Common myeloid progenitor, CD34-positive (primary cell): ENCODE measurements around the gene STX19.

Experiments
- CTCF ChIA-PET: fragments of 350-600 bp; sonication (Branson Sonifier 250); formaldehyde crosslinking; loops from one replicate; lab custom pipeline; 2021; ENCODE audit warnings: antibody characterized with exemption; lab: Charles Lee
- POLR2A ChIA-PET: fragments of 350-600 bp; sonication (Branson Sonifier 250); formaldehyde crosslinking; loops from one replicate; lab custom pipeline; 2021; ENCODE audit warnings: antibody characterized with exemption; lab: Charles Lee
- DNase-seq, 3 donors: peaks; one replicate each; pipeline versions ENCODE4 v3.0.0 to v3.0.0-alpha.2; 2013
- H3K27ac ChIP-seq, 2 experiments: 1 replicate in 1 of 2; 2 replicates in 1 of 2; pipeline ENCODE4 v1.7.0; 2013; ENCODE audit warnings: inconsistent platforms in 2 of 2, low read length in 2 of 2, mild to moderate bottlenecking in 2 of 2, low read depth in 1 of 2, moderate library complexity in 1 of 2; ENCODE audit not compliant: severe bottlenecking in 2 of 2, insufficient read depth in 1 of 2, poor library complexity in 1 of 2
- H3K27me3 ChIP-seq, 5 experiments: replicated peaks in 2 of 5; 1 replicate in 3 of 5; 2 replicates in 2 of 5; pipeline versions ENCODE4 v1.6.1 to v1.7.0; 2013; ENCODE audit warnings: low read length in 4 of 5, mild to moderate bottlenecking in 2 of 5, moderate library complexity in 2 of 5, inconsistent platforms in 1 of 5; ENCODE audit not compliant: insufficient read depth in 5 of 5, control insufficient read depth in 4 of 5
- H3K36me3 ChIP-seq, 4 experiments: 1 replicate in 2 of 4; 2 replicates in 2 of 4; pipeline versions ENCODE4 v1.6.1 to v1.7.0; 2013; ENCODE audit warnings: low read length in 3 of 4, control low read depth in 1 of 4, mild to moderate bottlenecking in 1 of 4; ENCODE audit not compliant: control insufficient read depth in 4 of 4, insufficient read depth in 4 of 4
- H3K4me1 ChIP-seq, 4 experiments: 1 replicate in 3 of 4; 2 replicates in 1 of 4; pipeline versions ENCODE4 v1.6.1 to v1.7.1; 2013; ENCODE audit warnings: low read length in 3 of 4, mild to moderate bottlenecking in 3 of 4, control low read depth in 1 of 4, inconsistent platforms in 1 of 4, moderate library complexity in 1 of 4; ENCODE audit not compliant: control insufficient read depth in 4 of 4, insufficient read depth in 4 of 4; ENCODE audit errors: control extremely low read depth in 1 of 4
- H3K4me3 ChIP-seq, 7 experiments: 1 replicate in 4 of 7; 2 replicates in 3 of 7; pipeline versions ENCODE4 v1.5.1 to v1.7.0; 2013; ENCODE audit warnings: mild to moderate bottlenecking in 7 of 7, low read length in 6 of 7, moderate library complexity in 6 of 7, inconsistent platforms in 2 of 7, low read depth in 2 of 7, control low read depth in 1 of 7; ENCODE audit not compliant: insufficient read depth in 4 of 7, control insufficient read depth in 1 of 7; ENCODE audit errors: extremely low read depth in 1 of 7
- H3K9me3 ChIP-seq, 5 experiments: 1 replicate in 4 of 5; 2 replicates in 1 of 5; pipeline versions ENCODE4 v1.6.1 to v1.7.1; 2013; ENCODE audit warnings: low read length in 4 of 5, mild to moderate bottlenecking in 2 of 5, inconsistent platforms in 1 of 5, low read depth in 1 of 5, moderate library complexity in 1 of 5; ENCODE audit not compliant: control insufficient read depth in 4 of 5, insufficient read depth in 2 of 5; ENCODE audit errors: control extremely low read depth in 1 of 5
- WGBS: methylation state at CpG from one replicate; pipeline ENCODE4 v1.1.5; 2013; ENCODE audit not compliant: insufficient coverage; 5-methylcytosine and 5-hydroxymethylcytosine counted together

STX19 gene

DNA sequence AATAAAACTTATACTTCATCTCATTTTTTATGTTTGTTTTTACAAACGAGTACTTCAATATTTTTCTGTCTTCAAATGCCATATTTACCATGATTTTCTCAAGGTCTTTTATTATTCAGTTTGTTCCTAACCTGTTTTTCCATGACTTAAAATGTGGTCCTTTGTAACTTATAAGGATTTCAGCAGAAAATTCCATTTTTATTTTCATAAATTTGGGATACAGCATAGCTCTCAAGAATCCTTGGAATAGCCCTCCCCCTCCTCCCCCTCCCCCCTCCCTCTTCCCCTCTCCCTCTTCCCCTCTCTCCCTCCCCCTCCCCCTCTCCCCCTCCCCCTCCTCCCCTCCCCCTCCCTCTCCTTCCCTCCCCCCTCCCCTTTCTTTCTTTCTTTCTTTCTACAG is 14.9 kb upstream of the STX19 start:
- Histone ChIP-seq H3K27me3 (no peaks in the 10 kb centered on the region), H3K36me3 (peaks cover 0 to 4% (median 0%) of the 10 kb centered on the region in 4 experiments), H3K9me3 (peaks cover 0 to 4% (median 0%) of the 10 kb centered on the region in 5 experiments), H3K4me3 (no peak overlapping the region), H3K4me1 (peaks cover 0 to 4% (median under 1%) of the 10 kb centered on the region in 4 experiments), H3K27ac (no peak overlapping the region)
- POLR2A ChIA-PET: no interaction called here
- CTCF ChIA-PET: no interaction called here
- WGBS: no CpG with 5 or more reads among the region's 1 CpG
- DNase-seq: no peak

DNA sequence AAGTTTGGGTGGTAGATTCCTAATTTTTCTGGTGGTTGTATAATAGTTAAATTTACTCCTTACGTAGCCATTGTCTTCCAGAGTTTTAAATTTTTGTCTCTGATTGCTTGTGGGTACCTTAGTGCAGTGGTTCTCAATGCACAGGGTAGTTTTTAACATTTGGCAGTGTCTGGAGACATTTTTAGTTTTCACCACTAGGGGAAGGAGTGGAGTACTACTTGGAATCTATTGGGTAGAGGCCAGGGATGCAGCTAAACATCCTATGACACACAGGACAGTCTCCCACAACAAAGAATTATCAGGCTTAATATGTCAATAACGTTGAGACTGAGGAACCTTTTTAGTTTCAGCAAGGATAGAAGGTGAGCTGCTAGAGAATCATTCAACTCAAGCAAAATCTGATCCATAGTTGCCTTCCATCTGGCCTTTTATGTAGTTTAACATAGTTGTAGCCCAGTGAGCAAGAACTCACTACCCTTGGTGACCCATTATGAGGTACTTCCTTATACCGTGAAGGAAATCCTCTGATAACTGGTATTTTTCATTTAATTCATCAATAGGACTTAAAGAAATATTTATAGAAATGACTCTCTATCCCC is 8.6 kb upstream of the STX19 start:
- ChIA-PET CTCF (interaction anchor here (1.0 to 2.1 kb wide), 4 partner anchors 9 to 81 kb away, joined by 3 to 7 read pairs (median 4); partner anchors contain the start of gene STX19), POLR2A (no interaction called here)
- H3K9me3 ChIP-seq: no peaks in the 10 kb centered on the region
- H3K27ac ChIP-seq: no peak overlapping the region
- H3K27me3 ChIP-seq: no peaks in the 10 kb centered on the region
- no peak overlapping the region for H3K4me3 ChIP-seq
- H3K4me1 ChIP-seq: no peaks in the 10 kb centered on the region
- WGBS: 100% methylated on average over 1 of the region's 3 CpGs
- no peaks in the 10 kb centered on the region for H3K36me3 ChIP-seq
- DNase-seq: peak; percentile 13 to 27 (median 25)

DNA sequence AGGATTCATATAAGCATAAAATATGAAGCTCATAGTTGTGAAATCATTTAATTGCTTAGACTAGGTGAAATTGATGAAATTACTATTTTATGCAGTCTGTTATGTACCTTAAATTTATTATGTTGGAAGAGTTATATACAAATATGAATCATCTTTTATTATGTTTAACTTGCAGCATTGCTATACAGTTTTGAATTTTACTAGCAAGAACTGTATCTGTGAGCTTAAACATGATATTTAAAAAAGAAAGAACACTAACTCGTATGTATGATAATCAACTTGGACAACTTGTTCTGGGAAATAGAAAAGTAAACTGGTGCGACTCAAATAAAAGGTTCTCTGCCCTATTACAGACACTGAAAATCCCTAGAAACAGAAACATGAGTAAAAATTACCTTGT is 1.8 kb downstream of the STX19 start:
- ChIA-PET CTCF (interaction anchor here (1.4 to 2.5 kb wide), 2 partner anchors 23 to 43 kb away, joined by 4 to 6 read pairs; no protein-coding TSS in a partner anchor), POLR2A (no interaction called here)
- H3K27ac ChIP-seq: no peak overlapping the region
- no peaks in the 10 kb centered on the region for H3K36me3 ChIP-seq
- no peaks in the 10 kb centered on the region for H3K9me3 ChIP-seq
- H3K4me3 ChIP-seq: no peak overlapping the region
- no CpG with 5 or more reads among the region's 2 CpGs for WGBS
- DNase-seq: no peak
- no peaks in the 10 kb centered on the region for H3K27me3 ChIP-seq
- H3K4me1 ChIP-seq: no peaks in the 10 kb centered on the region

DNA sequence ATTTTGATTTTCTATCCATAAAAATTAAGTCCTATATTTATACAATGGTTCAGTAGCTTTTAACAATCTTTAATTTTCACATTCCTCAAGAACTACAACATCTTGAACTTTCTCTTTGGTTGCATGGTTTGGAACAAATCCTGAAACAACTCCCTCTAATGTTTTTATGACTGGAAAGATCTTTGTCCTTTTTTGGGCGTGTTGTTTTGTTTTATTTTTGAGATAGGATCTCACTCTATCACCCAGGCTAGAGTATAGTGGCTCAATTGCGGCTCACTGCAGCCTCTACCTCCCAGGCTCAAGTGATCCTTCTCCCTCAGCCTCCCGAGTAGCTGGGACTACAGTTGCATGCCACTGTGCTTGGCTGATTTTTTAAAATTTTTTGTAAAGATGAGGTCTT is 4.0 kb downstream of the STX19 start:
- Histone ChIP-seq H3K9me3 (no peaks in the 10 kb centered on the region), H3K4me3 (no peak overlapping the region), H3K36me3 (no peaks in the 10 kb centered on the region), H3K4me1 (no peaks in the 10 kb centered on the region), H3K27me3 (no peaks in the 10 kb centered on the region), H3K27ac (no peak overlapping the region)
- ChIA-PET CTCF (interaction anchor here (0.6 to 2.5 kb wide), 3 partner anchors 10 to 53 kb away, joined by 3 to 6 read pairs (median 4); no protein-coding TSS in a partner anchor), POLR2A (no interaction called here)
- WGBS: no CpG with 5 or more reads among the region's 3 CpGs
- no peak for DNase-seq

DNA sequence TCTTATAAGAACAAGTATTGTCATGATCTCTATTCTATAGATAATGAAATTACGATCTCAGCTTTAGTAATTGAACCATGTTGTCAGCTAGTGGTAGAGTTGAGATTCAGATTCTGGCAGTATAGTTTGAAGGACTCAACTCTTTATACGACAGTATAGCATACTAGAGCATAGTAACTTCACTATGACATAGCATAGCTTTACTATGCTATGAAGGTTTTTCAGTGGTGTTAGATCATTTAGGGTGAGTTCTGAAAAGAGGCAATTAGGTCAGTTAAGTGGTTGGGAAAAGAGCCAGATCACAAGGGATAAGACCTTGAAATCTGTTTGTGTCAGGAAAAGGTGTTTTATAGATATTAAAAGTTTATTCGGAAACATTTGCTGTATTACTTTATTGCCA is 8.1 kb downstream of the STX19 start:
- no peak overlapping the region for H3K27ac ChIP-seq
- H3K27me3 ChIP-seq: no peaks in the 10 kb centered on the region
- DNase-seq: no peak
- no peaks in the 10 kb centered on the region for H3K4me1 ChIP-seq
- no peak overlapping the region for H3K4me3 ChIP-seq
- ChIA-PET POLR2A (no interaction called here), CTCF (interaction anchor here (1.5 kb wide), 1 partner anchor 13 kb away, joined by 5 read pairs; no protein-coding TSS in a partner anchor)
- H3K9me3 ChIP-seq: no peaks in the 10 kb centered on the region
- no peaks in the 10 kb centered on the region for H3K36me3 ChIP-seq
- WGBS: no CpG with 5 or more reads among the region's 3 CpGs

DNA sequence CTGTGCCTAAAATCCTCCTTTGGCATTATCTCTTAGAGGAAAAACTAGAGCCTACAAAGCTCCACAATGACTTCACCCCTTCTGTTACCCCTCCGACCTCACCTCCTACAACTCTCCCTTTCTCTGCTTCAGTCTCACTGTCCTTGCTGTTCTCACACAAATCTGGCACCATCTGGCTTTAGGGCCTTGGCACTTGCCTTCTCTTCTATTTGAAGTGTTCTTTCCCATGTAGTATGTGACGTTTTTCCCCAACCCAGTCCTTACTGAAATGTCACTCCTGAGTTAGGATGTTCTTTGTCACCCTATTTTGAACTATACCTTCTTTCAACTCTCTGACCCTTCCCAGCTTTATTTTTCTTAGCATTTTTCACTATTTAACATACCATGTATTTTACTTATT is 8.7 kb downstream of the STX19 start:
- H3K27me3 ChIP-seq: no peaks in the 10 kb centered on the region
- H3K9me3 ChIP-seq: no peaks in the 10 kb centered on the region
- no peak for DNase-seq
- CTCF ChIA-PET: interaction anchor here (1.5 kb wide), 1 partner anchor 12 kb away, joined by 5 read pairs; no protein-coding TSS in a partner anchor
- no peak overlapping the region for H3K4me3 ChIP-seq
- no peak overlapping the region for H3K27ac ChIP-seq
- POLR2A ChIA-PET: no interaction called here
- no peaks in the 10 kb centered on the region for H3K4me1 ChIP-seq
- H3K36me3 ChIP-seq: no peaks in the 10 kb centered on the region
- WGBS: 84% methylated on average over 2 of the region's 2 CpGs

DNA sequence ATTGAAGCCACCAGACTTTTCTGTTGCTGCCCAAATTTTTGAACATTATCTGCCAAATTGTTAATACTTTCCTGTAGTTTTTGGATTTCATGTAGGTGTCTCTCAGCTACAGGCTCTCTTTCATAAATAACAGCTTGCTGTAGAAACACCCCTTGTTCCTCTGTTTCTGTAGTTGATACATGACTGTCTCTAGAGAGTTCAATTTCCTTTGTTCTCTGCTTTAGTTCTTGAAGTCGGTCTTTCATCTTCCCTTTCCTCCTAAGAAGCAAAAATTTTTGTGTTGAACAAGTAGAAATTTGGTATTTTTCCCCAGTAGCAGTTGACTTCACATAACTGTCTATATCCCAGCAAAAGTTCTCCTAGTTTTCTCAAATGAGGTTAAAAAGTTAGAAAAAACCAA is 13.4 kb downstream of the STX19 start:
- WGBS: no CpG with 5 or more reads among the region's 1 CpG
- Histone ChIP-seq H3K4me3 (no peak overlapping the region), H3K4me1 (no peaks in the 10 kb centered on the region), H3K27ac (no peak overlapping the region), H3K36me3 (peaks cover 0 to 2% (median 0%) of the 10 kb centered on the region in 4 experiments), H3K9me3 (no peaks in the 10 kb centered on the region), H3K27me3 (no peaks in the 10 kb centered on the region)
- POLR2A ChIA-PET: no interaction called here
- no peak for DNase-seq
- CTCF ChIA-PET: no interaction called here
